Hepatocyte (in vitro differentiated cells): ENCODE results near the gene MRPS30. TPM values are rescaled to one million over a fixed set of nuclear protein-coding genes. Genes with fewer than 3 reads are reported as not detected.

Experiments used
- DNase-seq: peaks from one replicate; pipeline ENCODE4 v3.0.0-alpha.2; 2016; ENCODE audit warnings: low spot score
- H2AFZ ChIP-seq: fragments of 200-600 bp; sonication (generic); 2 replicates; pipeline ENCODE4 v1.6.0; 2016; ENCODE audit warnings: antibody characterized with exemption, mild to moderate bottlenecking
- H3K27ac ChIP-seq: fragments of 200-600 bp; sonication (generic); 2 replicates; pipeline ENCODE4 v1.5.1; 2016; ENCODE audit warnings: mild to moderate bottlenecking
- H3K27me3 ChIP-seq: fragments of 200-600 bp; sonication (generic); 2 replicates; pipeline ENCODE4 v1.6.1; 2016
- H3K36me3 ChIP-seq: fragments of 200-600 bp; sonication (generic); replicated peaks from 2 replicates; pipeline ENCODE4 v1.5.1; 2016; ENCODE audit warnings: low read depth; ENCODE audit not compliant: insufficient read depth
- H3K4me1 ChIP-seq: fragments of 200-600 bp; sonication (generic); 2 replicates; pipeline ENCODE4 v1.5.1; 2016; ENCODE audit warnings: mild to moderate bottlenecking, moderate library complexity; ENCODE audit not compliant: insufficient read depth
- H3K4me2 ChIP-seq: fragments of 200-600 bp; sonication (generic); 2 replicates; pipeline ENCODE4 v1.6.0; 2016
- H3K4me3 ChIP-seq: fragments of 200-600 bp; sonication (generic); 2 replicates; pipeline ENCODE4 v1.5.1; 2016; ENCODE audit warnings: mild to moderate bottlenecking
- H3K79me2 ChIP-seq: fragments of 200-600 bp; sonication (generic); 2 replicates; pipeline ENCODE4 v1.6.0; 2017; ENCODE audit warnings: mild to moderate bottlenecking
- H3K9me2 ChIP-seq: fragments of 200-600 bp; sonication (generic); replicated peaks from 2 replicates; pipeline ENCODE4 v1.6.0; 2017; ENCODE audit warnings: mild to moderate bottlenecking; ENCODE audit not compliant: insufficient read depth
- H3K9me3 ChIP-seq: fragments of 200-600 bp; sonication (generic); 2 replicates; pipeline ENCODE4 v1.5.1; 2016; ENCODE audit warnings: low read depth, mild to moderate bottlenecking
- H4K20me1 ChIP-seq: fragments of 200-600 bp; sonication (generic); 2 replicates; pipeline ENCODE4 v1.6.0; 2016; ENCODE audit warnings: mild to moderate bottlenecking; ENCODE audit not compliant: insufficient read depth, poor library complexity, severe bottlenecking
- CTCF ChIP-seq: fragments of 200-600 bp; sonication (generic); IDR thresholded peaks from 2 replicates; pipeline ENCODE4 v1.5.1; 2016; ENCODE audit warnings: antibody characterized with exemption, mild to moderate bottlenecking; ENCODE audit not compliant: poor library complexity
- EZH2 ChIP-seq: fragments of 200-600 bp; sonication (generic); IDR thresholded peaks from 2 replicates; pipeline ENCODE4 v1.6.1; 2016; ENCODE audit warnings: antibody characterized with exemption, mild to moderate bottlenecking, borderline replicate concordance
- EZH2phosphoT487 ChIP-seq: fragments of 200-600 bp; sonication (generic); IDR thresholded peaks from one replicate; pipeline ENCODE4 v1.6.1; 2018; ENCODE audit warnings: antibody characterized with exemption, mild to moderate bottlenecking, low read depth, moderate library complexity; ENCODE audit not compliant: unreplicated experiment, severe bottlenecking
- WGBS: methylation state at CpG from one replicate; pipeline ENCODE4 v1.1.6; 2016; ENCODE audit warnings: low lambda C conversion rate; ENCODE audit errors: missing lambda C conversion rate; 5-methylcytosine and 5-hydroxymethylcytosine counted together
- polyA plus RNA-seq: library from polyadenylated mRNA; unstranded; fragments of >200 nt; fragmentation: Nextera tagmentation; extraction: Ambion mirVana; gene quantifications from 2 replicates; pipeline ENCODE4 v1.2.1, GENCODE V29; 2016
- total RNA-seq: library from RNA; depleted of rRNA; stranded (reverse); fragments of >200 nt; gene quantifications from 2 replicates; pipeline ENCODE4 v1.2.3, GENCODE V29; 2014

The MRPS30 gene
- total and polyA plus RNA-seq, 2 experiments from 2014 or later = 27.5 to 71.2 TPM

- TF ChIP-seq CTCF = no peak
- no peak for TF ChIP-seq EZH2
- no peak for TF ChIP-seq EZH2phosphoT487
- H2AFZ ChIP-seq = no peak overlapping the region
- H3K9me3 ChIP-seq = no peaks in the 10 kb centered on the region
- H3K36me3 ChIP-seq = no peaks in the 10 kb centered on the region
- no peaks in the 10 kb centered on the region for H3K79me2 ChIP-seq
- H3K27me3 ChIP-seq = no peaks in the 10 kb centered on the region
- H3K4me2 ChIP-seq = no peak overlapping the region
- no peak overlapping the region for H3K4me3 ChIP-seq
- H3K9me2 ChIP-seq = no peaks in the 10 kb centered on the region
- no peaks in the 10 kb centered on the region for H4K20me1 ChIP-seq
- no peak overlapping the region for H3K27ac ChIP-seq
- WGBS = 98% methylated on average over 3 of the region's 3 CpGs
- no peak for DNase-seq
- no peaks in the 10 kb centered on the region for H3K4me1 ChIP-seq
Measured at GRCh38 chr5:44835693-44836092, 26.9 kb downstream of the MRPS30 start.

GRCh38 chr5:44839018-44839681 lies 30.4 kb downstream of the MRPS30 start:
- H2AFZ ChIP-seq = no peak overlapping the region
- 67% methylated on average over 1 of the region's 1 CpG for WGBS
- no peak for TF ChIP-seq CTCF
- H3K27me3 ChIP-seq = no peaks in the 10 kb centered on the region
- H3K36me3 ChIP-seq = no peaks in the 10 kb centered on the region
- no peaks in the 10 kb centered on the region for H3K9me3 ChIP-seq
- H3K27ac ChIP-seq = no peak overlapping the region
- H3K4me3 ChIP-seq = no peak overlapping the region
- H4K20me1 ChIP-seq = no peaks in the 10 kb centered on the region
- no peak for DNase-seq
- H3K4me2 ChIP-seq = no peak overlapping the region
- no peaks in the 10 kb centered on the region for H3K4me1 ChIP-seq
- no peaks in the 10 kb centered on the region for H3K9me2 ChIP-seq
- H3K79me2 ChIP-seq = no peaks in the 10 kb centered on the region

- Histone ChIP-seq H3K9me2 (no peaks in the 10 kb centered on the region), H3K9me3 (no peaks in the 10 kb centered on the region), H3K27ac (no peak overlapping the region), H3K27me3 (no peaks in the 10 kb centered on the region), H3K36me3 (no peaks in the 10 kb centered on the region), H2AFZ (no peak overlapping the region), H4K20me1 (no peaks in the 10 kb centered on the region), H3K79me2 (no peaks in the 10 kb centered on the region), H3K4me2 (no peak overlapping the region), H3K4me3 (no peak overlapping the region), H3K4me1 (no peaks in the 10 kb centered on the region)
- TF ChIP-seq CTCF = no peak
- TF ChIP-seq EZH2phosphoT487 = no peak
- TF ChIP-seq EZH2 = no peak
- WGBS = 92% methylated on average over 2 of the region's 2 CpGs
- no peak for DNase-seq
Measured at GRCh38 chr5:44842496-44843282, 33.9 kb downstream of the MRPS30 start.
